Suprapubic skin (tissue), 4 donors: ENCODE results near the gene USF2.

Experiments
- EP300 ChIP-seq: sonication (generic); formaldehyde crosslinking; IDR thresholded peaks from one replicate; pipeline ENCODE4 v1.6.1; 2017; ENCODE audit warnings: antibody characterized with exemption
- POLR2A ChIP-seq, 2 donors: fragments of 450-650 bp; IDR thresholded peaks; one replicate each; pipeline ENCODE4 v1.6.1; 2017; ENCODE audit warnings: antibody characterized with exemption in 2 of 2, mild to moderate bottlenecking in 2 of 2, moderate library complexity in 2 of 2
- POLR2AphosphoS5 ChIP-seq, 3 donors: sonication (generic); formaldehyde crosslinking; IDR thresholded peaks; one replicate each; pipeline ENCODE4 v1.6.1; 2017; ENCODE audit warnings: antibody characterized with exemption in 3 of 3
- TF ChIP-seq, protein P1 (sequence below), 2 donors: fragments of 200-600 bp in 1 of 2; fragments of 450-650 bp in 1 of 2; sonication (generic) in 1 of 2; IDR thresholded peaks; one replicate each; pipeline ENCODE4 v1.5.1; 2016 to 2019; ENCODE audit warnings: antibody characterized with exemption in 2 of 2, mild to moderate bottlenecking in 1 of 2, moderate library complexity in 1 of 2

DNA sequence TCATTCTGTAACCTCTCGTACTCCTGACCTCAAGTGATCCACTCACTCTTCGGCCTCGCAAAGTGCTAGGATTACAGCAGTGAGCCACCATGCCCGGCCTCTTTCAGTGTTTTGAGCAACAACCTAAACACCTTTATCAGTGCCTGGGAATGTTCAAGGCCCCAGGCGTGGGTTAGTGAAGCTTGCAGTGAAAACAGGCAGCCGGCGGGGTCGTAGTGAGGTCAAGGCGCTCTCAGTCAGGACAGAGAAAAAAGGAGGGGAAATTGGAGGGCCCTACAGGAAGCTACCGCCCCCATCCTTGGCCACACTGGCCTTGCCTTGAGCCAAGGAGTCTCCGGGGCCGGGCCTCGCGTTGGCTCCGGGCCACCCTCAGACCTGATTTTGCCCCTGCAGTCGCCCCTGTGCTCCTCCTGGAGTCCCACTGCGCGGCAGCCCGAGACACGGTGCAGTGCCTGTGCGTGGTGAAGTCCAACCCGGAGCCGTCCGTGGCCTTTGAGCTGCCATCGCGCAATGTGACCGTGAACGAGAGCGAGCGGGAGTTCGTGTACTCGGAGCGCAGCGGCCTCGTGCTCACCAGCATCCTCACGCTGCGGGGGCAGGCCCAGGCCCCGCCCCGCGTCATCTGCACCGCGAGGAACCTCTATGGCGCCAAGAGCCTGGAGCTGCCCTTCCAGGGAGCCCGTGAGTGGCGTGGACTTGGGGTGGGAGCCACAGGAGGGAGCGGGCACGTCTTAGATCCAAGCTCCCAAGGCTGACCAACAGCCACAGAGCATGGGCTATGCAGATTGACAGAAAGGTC is 40.9 kb downstream of the USF2 start:
- TF ChIP-seq, protein P1, sequence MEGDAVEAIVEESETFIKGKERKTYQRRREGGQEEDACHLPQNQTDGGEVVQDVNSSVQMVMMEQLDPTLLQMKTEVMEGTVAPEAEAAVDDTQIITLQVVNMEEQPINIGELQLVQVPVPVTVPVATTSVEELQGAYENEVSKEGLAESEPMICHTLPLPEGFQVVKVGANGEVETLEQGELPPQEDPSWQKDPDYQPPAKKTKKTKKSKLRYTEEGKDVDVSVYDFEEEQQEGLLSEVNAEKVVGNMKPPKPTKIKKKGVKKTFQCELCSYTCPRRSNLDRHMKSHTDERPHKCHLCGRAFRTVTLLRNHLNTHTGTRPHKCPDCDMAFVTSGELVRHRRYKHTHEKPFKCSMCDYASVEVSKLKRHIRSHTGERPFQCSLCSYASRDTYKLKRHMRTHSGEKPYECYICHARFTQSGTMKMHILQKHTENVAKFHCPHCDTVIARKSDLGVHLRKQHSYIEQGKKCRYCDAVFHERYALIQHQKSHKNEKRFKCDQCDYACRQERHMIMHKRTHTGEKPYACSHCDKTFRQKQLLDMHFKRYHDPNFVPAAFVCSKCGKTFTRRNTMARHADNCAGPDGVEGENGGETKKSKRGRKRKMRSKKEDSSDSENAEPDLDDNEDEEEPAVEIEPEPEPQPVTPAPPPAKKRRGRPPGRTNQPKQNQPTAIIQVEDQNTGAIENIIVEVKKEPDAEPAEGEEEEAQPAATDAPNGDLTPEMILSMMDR (IDR thresholded peaks at IDR 0.05): no peak
- TF ChIP-seq POLR2A (IDR thresholded peaks at IDR 0.05) (no peak), POLR2AphosphoS5 (IDR thresholded peaks at IDR 0.05) (no peak), EP300 (no peak)
